Fibroblast of mammary gland (primary cell): ENCODE results near the gene NPAS4.
A peak's percentile ranks its signal among the peaks of the same experiment; 100 is the strongest.

Experiments used
- DNase-seq: peaks from one replicate; pipeline ENCODE4 v3.0.0-alpha.2; 2010; ENCODE audit warnings: low read depth
- H3K4me3 ChIP-seq: 2 replicates; pipeline ENCODE4 v1.5.1; 2011; ENCODE audit warnings: low read depth, mild to moderate bottlenecking, low read length, moderate library complexity; ENCODE audit not compliant: control insufficient read depth
- CTCF ChIP-seq: conservative IDR thresholded peaks from 2 replicates; pipeline ENCODE4 v1.5.1; 2011; ENCODE audit warnings: low read depth, low read length, inconsistent platforms; ENCODE audit not compliant: control insufficient read depth, insufficient read depth

NPAS4 gene

GRCh38 chr11:66388780-66389386, 32.0 kb upstream of the NPAS4 start:
- peak; percentile 86 for TF ChIP-seq CTCF
- DNase-seq: peak; percentile 74
- no peak overlapping the region for H3K4me3 ChIP-seq

GRCh38 chr11:66391322-66391721, 29.5 kb upstream of the NPAS4 start:
- H3K4me3 ChIP-seq: no peak overlapping the region
- DNase-seq: no peak
- no peak for TF ChIP-seq CTCF

GRCh38 chr11:66393954-66394353, 26.9 kb upstream of the NPAS4 start:
- no peak overlapping the region for H3K4me3 ChIP-seq
- no peak for TF ChIP-seq CTCF
- no peak for DNase-seq

GRCh38 chr11:66407651-66408050, 13.2 kb upstream of the NPAS4 start:
- no peak for TF ChIP-seq CTCF
- H3K4me3 ChIP-seq: no peak overlapping the region
- no peak for DNase-seq

- TF ChIP-seq CTCF: peak; percentile 97
These were observed 12.2 kb upstream of the NPAS4 start for GRCh38 chr11:66408488-66409214.

GRCh38 chr11:66409226-66409625, 11.6 kb upstream of the NPAS4 start:
- TF ChIP-seq CTCF: no peak
- H3K4me3 ChIP-seq: no peak overlapping the region
- DNase-seq: no peak

More at GRCh38 chr11:66408488-66409214, 12.2 kb upstream of the NPAS4 start:
- DNase-seq: peak; percentile 88
- peak overlapping the region; percentile 34 for H3K4me3 ChIP-seq
